HG03039 (cell line): ENCODE results near the gene CDS2.
"Not testable (repeated sequence)": the region's sequence is repeated elsewhere in the genome, so short reads cannot be mapped to it uniquely, and the experiment has no call there.

Source experiments
- ATAC-seq: cut with Tn5 transposase; IDR thresholded peaks from one replicate; pipeline ENCODE4 v1.9.1; 2021; ENCODE audit warnings: mild to moderate bottlenecking, moderate library complexity; ENCODE audit not compliant: unreplicated experiment

The CDS2 gene

GRCh38 chr20:5126512-5127203, at the start of gene CDS2:
Gene CDS2, plus strand, starts transcription at chr20:5127008. Its CDS starts 85 bp downstream, at chr20:5127093.
- ATAC-seq, result peak; percentile 89

- ATAC-seq, result no peak
Measured at GRCh38 chr20:5077761-5078387, 48.9 kb upstream of the CDS2 start.

DNA sequence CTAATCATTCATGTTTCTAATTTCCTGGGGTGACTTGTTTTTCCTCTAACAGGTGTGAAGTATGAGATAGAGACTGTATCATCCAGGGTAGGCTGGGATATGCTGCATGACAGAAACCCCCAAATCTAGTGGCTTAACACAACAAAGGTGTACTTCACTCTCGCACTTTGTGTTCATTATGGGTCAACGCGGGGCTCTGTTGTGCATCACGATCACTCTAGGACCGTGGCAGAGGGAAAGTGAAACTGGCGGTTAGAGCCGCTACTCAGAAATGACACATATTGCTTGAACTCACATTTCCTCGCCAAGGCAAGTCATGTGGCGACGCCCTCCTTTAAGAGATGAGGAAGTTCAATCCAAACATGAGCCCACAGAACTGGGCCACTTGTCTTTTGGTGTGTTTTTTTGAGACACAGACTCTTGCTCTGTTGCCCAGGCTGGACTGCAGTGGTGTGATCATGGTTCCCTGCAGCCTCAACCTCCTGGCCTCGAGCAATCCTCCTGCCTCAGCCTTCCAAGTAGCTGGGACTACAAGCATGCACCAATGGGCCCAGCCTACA, 48.3 kb upstream of the CDS2 start:
- peak; percentile 95 for ATAC-seq

DNA sequence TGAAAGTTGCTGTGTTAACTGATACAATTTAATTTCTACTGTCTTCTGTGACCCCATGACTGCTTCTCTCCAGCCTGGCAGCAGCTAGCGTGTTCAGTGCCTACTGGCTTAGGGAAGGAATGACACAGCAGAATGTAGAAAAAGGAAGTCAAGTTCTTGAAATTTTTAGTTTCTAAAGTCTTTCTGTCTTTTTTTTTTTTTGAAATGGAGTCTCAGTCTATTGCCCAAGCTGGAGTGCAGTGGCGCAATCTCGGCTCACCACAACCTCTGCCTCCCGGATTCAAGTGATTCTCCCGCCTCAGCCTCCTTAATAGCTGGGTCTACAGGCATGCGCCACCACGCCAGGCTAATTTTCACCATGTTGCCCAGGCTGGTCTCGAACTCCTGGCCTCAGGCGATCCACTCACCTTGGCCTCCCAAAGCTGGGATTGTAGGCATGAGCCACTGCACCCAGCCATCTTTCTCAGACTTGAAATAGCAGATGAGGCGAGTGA, 46.4 kb upstream of the CDS2 start:
- ATAC-seq, result no peak

DNA sequence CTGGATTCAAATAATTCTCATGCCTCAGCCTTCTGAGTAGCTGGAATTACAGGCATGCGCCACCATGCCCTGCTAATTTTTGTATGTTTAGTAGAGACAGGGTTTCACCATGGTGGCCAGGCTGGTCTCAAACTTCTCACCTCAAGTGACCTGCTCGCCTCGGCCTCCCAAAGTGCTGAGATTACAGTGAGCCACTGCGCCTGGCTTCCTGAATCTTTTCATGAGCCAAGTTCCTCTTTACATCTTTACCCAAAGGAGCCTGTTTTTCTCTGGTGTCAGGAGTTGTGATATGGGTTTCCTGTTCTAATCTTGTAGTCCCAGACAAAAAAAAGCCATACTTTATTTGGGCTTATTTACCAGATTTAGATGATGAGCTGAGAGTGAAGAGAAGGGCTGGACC, 41.4 kb upstream of the CDS2 start:
- no peak for ATAC-seq

GRCh38 chr20:5088688-5089087, 38.1 kb upstream of the CDS2 start:
- no peak for ATAC-seq

DNA sequence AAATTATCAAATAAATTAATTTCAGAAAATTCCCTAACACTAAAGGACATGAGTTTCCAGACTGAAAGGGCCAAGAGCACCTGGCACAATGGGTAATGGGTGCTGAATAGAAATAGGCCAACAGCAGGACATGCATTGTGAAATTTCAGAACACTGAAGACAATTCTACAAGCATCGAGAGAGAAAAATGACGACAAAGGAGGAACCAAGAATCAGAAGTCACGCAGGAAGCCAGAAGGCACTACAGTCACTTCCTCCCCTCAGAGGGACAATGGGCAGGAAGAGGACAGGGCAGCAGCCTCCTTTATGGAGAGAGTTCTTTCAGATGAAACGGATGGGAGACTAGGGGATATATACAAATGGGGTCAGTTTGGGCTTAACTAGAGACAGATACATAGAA, 36.6 kb upstream of the CDS2 start:
- ATAC-seq, result no peak

DNA sequence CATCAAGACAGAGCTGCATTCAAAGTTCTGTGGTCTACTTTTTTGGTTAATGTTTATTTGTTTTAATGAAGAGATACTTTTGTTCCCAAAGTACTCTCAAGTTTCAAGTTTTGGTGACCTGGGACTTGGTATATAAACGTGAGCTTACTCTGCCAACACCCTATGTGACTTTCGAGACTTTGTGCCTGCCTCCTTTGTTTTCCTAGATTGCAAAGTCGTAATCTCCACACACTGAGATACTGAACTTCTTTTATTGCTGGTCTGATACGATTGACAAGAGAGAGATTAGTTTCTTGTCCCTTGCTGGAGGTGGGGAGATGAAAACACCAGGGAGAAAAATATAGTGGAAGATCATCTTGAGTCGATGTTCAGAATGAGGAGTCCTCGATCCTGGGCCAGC, 34.9 kb upstream of the CDS2 start:
- no peak for ATAC-seq

GRCh38 chr20:5092765-5093339, 34.0 kb upstream of the CDS2 start:
- ATAC-seq, result no peak

GRCh38 chr20:5095454-5095853, 31.4 kb upstream of the CDS2 start:
- no peak for ATAC-seq

- ATAC-seq, result no peak
Measured at GRCh38 chr20:5095931-5096330, 30.9 kb upstream of the CDS2 start.

DNA sequence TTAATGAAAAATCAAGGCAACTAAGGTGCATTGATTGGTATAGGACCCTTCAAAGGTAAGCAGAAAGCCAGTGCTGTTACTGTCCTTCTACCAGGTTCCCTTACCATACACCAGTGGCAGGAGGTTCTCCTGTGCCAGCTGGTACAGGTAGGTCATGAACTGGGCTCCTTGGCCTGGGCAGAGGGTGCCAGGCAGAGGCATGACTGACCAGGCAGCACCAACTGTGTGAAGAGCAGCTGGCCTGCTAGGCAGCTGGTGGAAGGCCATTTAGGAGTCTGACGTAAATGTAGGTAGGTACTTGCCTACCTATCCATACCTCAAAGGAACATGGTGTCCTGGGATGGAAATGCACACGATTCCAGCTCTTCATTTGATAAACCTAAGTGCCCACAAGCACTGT, 30.3 kb upstream of the CDS2 start:
- ATAC-seq, result no peak

GRCh38 chr20:5099009-5099408, 27.8 kb upstream of the CDS2 start:
- ATAC-seq, result not testable (repeated sequence)

DNA sequence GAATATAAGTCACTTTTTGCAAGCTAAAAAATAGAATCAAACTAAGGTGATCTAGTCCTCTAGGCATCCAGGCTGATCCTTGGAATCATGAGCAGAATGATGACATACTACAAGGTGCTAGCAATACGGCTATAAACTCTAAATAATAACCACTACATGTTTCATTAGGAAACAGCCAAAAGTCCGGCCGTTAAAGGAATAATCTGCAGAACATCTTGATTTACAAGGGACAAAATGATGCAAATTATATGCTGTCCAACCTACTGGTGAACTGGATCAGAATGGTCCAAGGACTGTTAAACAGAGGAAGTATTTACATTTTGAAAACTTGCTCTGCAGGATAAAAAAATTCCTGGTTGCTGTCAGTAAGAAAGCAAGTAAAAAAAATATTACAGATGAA, 26.9 kb upstream of the CDS2 start:
- not testable (repeated sequence) for ATAC-seq

GRCh38 chr20:5100684-5101347, 26.0 kb upstream of the CDS2 start:
- ATAC-seq, result peak; percentile 62

GRCh38 chr20:5104479-5104878, 22.3 kb upstream of the CDS2 start:
- no peak for ATAC-seq

DNA sequence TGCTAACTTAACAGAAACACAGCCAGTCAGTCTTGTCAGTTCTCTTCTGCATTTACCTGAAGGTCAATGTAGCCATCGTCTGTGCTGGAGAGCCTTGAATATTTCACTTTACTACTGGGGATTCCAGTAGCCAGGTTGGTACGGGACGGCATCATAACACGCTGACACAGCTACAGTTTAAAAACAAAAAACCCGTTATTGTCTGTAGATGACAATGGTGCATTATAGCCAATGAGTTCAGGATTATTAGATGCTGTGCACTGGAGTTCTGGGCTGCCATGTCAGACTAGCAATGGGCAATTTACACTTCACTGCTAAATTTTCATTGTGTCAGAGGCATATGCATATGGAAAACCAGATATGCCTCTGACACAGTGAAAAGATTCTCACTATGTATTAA, 17.5 kb upstream of the CDS2 start:
- no peak for ATAC-seq

GRCh38 chr20:5113615-5113986, 13.2 kb upstream of the CDS2 start:
- ATAC-seq, result no peak

- ATAC-seq, result no peak
Measured at GRCh38 chr20:5114403-5114802, 12.4 kb upstream of the CDS2 start.

- ATAC-seq, result no peak
Measured at GRCh38 chr20:5116875-5117274, 9.9 kb upstream of the CDS2 start.
